ENCODE measurements around the gene TAS2R9. TPM values are rescaled to one million over a fixed set of nuclear protein-coding genes. Genes with fewer than 3 reads are reported as not detected.

The TAS2R9 gene
- total RNA-seq (2012; rRNA removed), result not detected in 2 replicates

- H3K27me3 ChIP-seq (ENCODE audit: control insufficient read depth, insufficient read depth, low read length), result no peaks in the 10 kb centered on the region
- H3K9ac ChIP-seq (ENCODE audit: low read depth, low read length), result no peak within 1 kb of the TSS
- H3K36me3 ChIP-seq (ENCODE audit: insufficient read depth, low read length), result no peaks in the 10 kb centered on the region
- no peak within 1 kb of the TSS for H3K4me3 ChIP-seq (ENCODE audit: low read length)
- H3K4me2 ChIP-seq (ENCODE audit: low read length), result no peak within 1 kb of the TSS
- no peaks in the 10 kb centered on the region for H3K9me3 ChIP-seq (replicated peaks; ENCODE audit: low read length)
- no peaks in the 10 kb centered on the region for H3K4me1 ChIP-seq (ENCODE audit: control insufficient read depth, insufficient read depth, low read length)
Measured at GRCh38 chr12:10810068-10810467, at the start of gene TAS2R9. TSS of gene TAS2R9 (minus strand) at chr12:10810168. CDS start at chr12:10810075, 93 bp downstream.

- no peaks in the 10 kb centered on the region for H3K9me3 ChIP-seq (replicated peaks; ENCODE audit: low read length)
- H3K4me2 ChIP-seq (ENCODE audit: low read length), result no peak overlapping the region
- no peak overlapping the region for H3K4me3 ChIP-seq (ENCODE audit: low read length)
- H3K9ac ChIP-seq (ENCODE audit: low read depth, low read length), result no peak overlapping the region
- no peaks in the 10 kb centered on the region for H3K36me3 ChIP-seq (ENCODE audit: insufficient read depth, low read length)
- H3K4me1 ChIP-seq (ENCODE audit: control insufficient read depth, insufficient read depth, low read length), result peaks cover 6% of the 10 kb centered on the region
- H3K27me3 ChIP-seq (ENCODE audit: control insufficient read depth, insufficient read depth, low read length), result no peaks in the 10 kb centered on the region
Measured at GRCh38 chr12:10855807-10856206, 45.8 kb upstream of the TAS2R9 start.

GRCh38 chr12:10853776-10854175 is 43.8 kb upstream of the TAS2R9 start:
- H3K4me2 ChIP-seq (ENCODE audit: low read length), result no peak overlapping the region
- H3K9me3 ChIP-seq (replicated peaks; ENCODE audit: low read length), result no peaks in the 10 kb centered on the region
- peaks cover 6% of the 10 kb centered on the region for H3K4me1 ChIP-seq (ENCODE audit: control insufficient read depth, insufficient read depth, low read length)
- H3K36me3 ChIP-seq (ENCODE audit: insufficient read depth, low read length), result no peaks in the 10 kb centered on the region
- no peaks in the 10 kb centered on the region for H3K27me3 ChIP-seq (ENCODE audit: control insufficient read depth, insufficient read depth, low read length)
- H3K9ac ChIP-seq (ENCODE audit: low read depth, low read length), result no peak overlapping the region
- no peak overlapping the region for H3K4me3 ChIP-seq (ENCODE audit: low read length)

GRCh38 chr12:10851243-10851858 is 41.4 kb upstream of the TAS2R9 start:
- Histone ChIP-seq H3K4me2 (ENCODE audit: low read length) (no peak overlapping the region), H3K4me3 (ENCODE audit: low read length) (no peak overlapping the region), H3K9me3 (replicated peaks; ENCODE audit: low read length) (no peaks in the 10 kb centered on the region), H3K36me3 (ENCODE audit: insufficient read depth, low read length) (no peaks in the 10 kb centered on the region), H3K9ac (ENCODE audit: low read depth, low read length) (no peak overlapping the region), H3K4me1 (ENCODE audit: control insufficient read depth, insufficient read depth, low read length) (peaks cover 6% of the 10 kb centered on the region), H3K27me3 (ENCODE audit: control insufficient read depth, insufficient read depth, low read length) (no peaks in the 10 kb centered on the region)

- Histone ChIP-seq H3K4me2 (ENCODE audit: low read length) (no peak within 1 kb of the TSS), H3K27me3 (ENCODE audit: control insufficient read depth, insufficient read depth, low read length) (no peaks in the 10 kb centered on the region), H3K4me1 (ENCODE audit: control insufficient read depth, insufficient read depth, low read length) (peaks cover 6% of the 10 kb centered on the region), H3K9me3 (replicated peaks; ENCODE audit: low read length) (no peaks in the 10 kb centered on the region), H3K9ac (ENCODE audit: low read depth, low read length) (no peak within 1 kb of the TSS), H3K4me3 (ENCODE audit: low read length) (no peak within 1 kb of the TSS), H3K36me3 (ENCODE audit: insufficient read depth, low read length) (no peaks in the 10 kb centered on the region)
Measured at GRCh38 chr12:10849425-10849878, 39.5 kb upstream of the TAS2R9 start, which contains the start of gene PRR4. TSS of gene PRR4 (minus strand) at chr12:10849475. CDS start at chr12:10849437, 38 bp downstream.

GRCh38 chr12:10847744-10848143 is 37.8 kb upstream of the TAS2R9 start:
- no peaks in the 10 kb centered on the region for H3K36me3 ChIP-seq (ENCODE audit: insufficient read depth, low read length)
- no peak overlapping the region for H3K4me2 ChIP-seq (ENCODE audit: low read length)
- no peak overlapping the region for H3K9ac ChIP-seq (ENCODE audit: low read depth, low read length)
- H3K4me1 ChIP-seq (ENCODE audit: control insufficient read depth, insufficient read depth, low read length), result peaks cover 6% of the 10 kb centered on the region
- no peaks in the 10 kb centered on the region for H3K9me3 ChIP-seq (replicated peaks; ENCODE audit: low read length)
- no peaks in the 10 kb centered on the region for H3K27me3 ChIP-seq (ENCODE audit: control insufficient read depth, insufficient read depth, low read length)
- H3K4me3 ChIP-seq (ENCODE audit: low read length), result no peak overlapping the region

GRCh38 chr12:10842862-10843261 is 32.9 kb upstream of the TAS2R9 start:
- Histone ChIP-seq H3K4me1 (ENCODE audit: control insufficient read depth, insufficient read depth, low read length) (no peaks in the 10 kb centered on the region), H3K9me3 (replicated peaks; ENCODE audit: low read length) (no peaks in the 10 kb centered on the region), H3K4me2 (ENCODE audit: low read length) (no peak overlapping the region), H3K36me3 (ENCODE audit: insufficient read depth, low read length) (no peaks in the 10 kb centered on the region), H3K4me3 (ENCODE audit: low read length) (no peak overlapping the region), H3K27me3 (ENCODE audit: control insufficient read depth, insufficient read depth, low read length) (no peaks in the 10 kb centered on the region), H3K9ac (ENCODE audit: low read depth, low read length) (no peak overlapping the region)

GRCh38 chr12:10838461-10838860 is 28.5 kb upstream of the TAS2R9 start:
- H3K9me3 ChIP-seq (replicated peaks; ENCODE audit: low read length), result no peaks in the 10 kb centered on the region
- H3K9ac ChIP-seq (ENCODE audit: low read depth, low read length), result no peak overlapping the region
- no peaks in the 10 kb centered on the region for H3K27me3 ChIP-seq (ENCODE audit: control insufficient read depth, insufficient read depth, low read length)
- H3K4me3 ChIP-seq (ENCODE audit: low read length), result no peak overlapping the region
- no peaks in the 10 kb centered on the region for H3K4me1 ChIP-seq (ENCODE audit: control insufficient read depth, insufficient read depth, low read length)
- H3K4me2 ChIP-seq (ENCODE audit: low read length), result no peak overlapping the region
- peaks cover 2% of the 10 kb centered on the region for H3K36me3 ChIP-seq (ENCODE audit: insufficient read depth, low read length)

- H3K36me3 ChIP-seq (ENCODE audit: insufficient read depth, low read length), result no peaks in the 10 kb centered on the region
- no peak overlapping the region for H3K4me2 ChIP-seq (ENCODE audit: low read length)
- H3K4me1 ChIP-seq (ENCODE audit: control insufficient read depth, insufficient read depth, low read length), result no peaks in the 10 kb centered on the region
- no peaks in the 10 kb centered on the region for H3K27me3 ChIP-seq (ENCODE audit: control insufficient read depth, insufficient read depth, low read length)
- H3K9ac ChIP-seq (ENCODE audit: low read depth, low read length), result no peak overlapping the region
- no peaks in the 10 kb centered on the region for H3K9me3 ChIP-seq (replicated peaks; ENCODE audit: low read length)
- no peak overlapping the region for H3K4me3 ChIP-seq (ENCODE audit: low read length)
Measured at GRCh38 chr12:10829994-10830393, 20.0 kb upstream of the TAS2R9 start.

- no peak within 1 kb of the TSS for H3K9ac ChIP-seq (ENCODE audit: low read depth, low read length)
- no peak within 1 kb of the TSS for H3K4me3 ChIP-seq (ENCODE audit: low read length)
- H3K27me3 ChIP-seq (ENCODE audit: control insufficient read depth, insufficient read depth, low read length), result no peaks in the 10 kb centered on the region
- no peaks in the 10 kb centered on the region for H3K9me3 ChIP-seq (replicated peaks; ENCODE audit: low read length)
- H3K36me3 ChIP-seq (ENCODE audit: insufficient read depth, low read length), result no peaks in the 10 kb centered on the region
- no peak within 1 kb of the TSS for H3K4me2 ChIP-seq (ENCODE audit: low read length)
- H3K4me1 ChIP-seq (ENCODE audit: control insufficient read depth, insufficient read depth, low read length), result no peaks in the 10 kb centered on the region
Measured at GRCh38 chr12:10826258-10826657, 16.3 kb upstream of the TAS2R9 start, which contains the start of gene TAS2R10. TSS of gene TAS2R10 (minus strand) at chr12:10826358. CDS start at chr12:10826269, 89 bp downstream.

GRCh38 chr12:10824957-10825356 is 15.0 kb upstream of the TAS2R9 start:
- Histone ChIP-seq H3K4me2 (ENCODE audit: low read length) (no peak overlapping the region), H3K9me3 (replicated peaks; ENCODE audit: low read length) (no peaks in the 10 kb centered on the region), H3K4me1 (ENCODE audit: control insufficient read depth, insufficient read depth, low read length) (no peaks in the 10 kb centered on the region), H3K4me3 (ENCODE audit: low read length) (no peak overlapping the region), H3K9ac (ENCODE audit: low read depth, low read length) (no peak overlapping the region), H3K27me3 (ENCODE audit: control insufficient read depth, insufficient read depth, low read length) (no peaks in the 10 kb centered on the region), H3K36me3 (ENCODE audit: insufficient read depth, low read length) (no peaks in the 10 kb centered on the region)

- Histone ChIP-seq H3K36me3 (ENCODE audit: insufficient read depth, low read length) (no peaks in the 10 kb centered on the region), H3K4me2 (ENCODE audit: low read length) (no peak overlapping the region), H3K4me3 (ENCODE audit: low read length) (no peak overlapping the region), H3K4me1 (ENCODE audit: control insufficient read depth, insufficient read depth, low read length) (no peaks in the 10 kb centered on the region), H3K9me3 (replicated peaks; ENCODE audit: low read length) (no peaks in the 10 kb centered on the region), H3K9ac (ENCODE audit: low read depth, low read length) (no peak overlapping the region), H3K27me3 (ENCODE audit: control insufficient read depth, insufficient read depth, low read length) (no peaks in the 10 kb centered on the region)
Measured at GRCh38 chr12:10811883-10812536, 2.0 kb upstream of the TAS2R9 start.
